OCI-LY3 (cell line): ENCODE data around the gene CHRNB1.

Source experiments
- CTCF ChIP-seq: fragments of 200-600, 300-600 bp; sonication (generic); IDR thresholded peaks from 2 replicates; pipeline ENCODE4 v1.5.1; 2014; ENCODE audit warnings: antibody characterized with exemption, low read length, low read depth
- EZH2phosphoT487 ChIP-seq: fragments of 200-600 bp; shearing (Covaris generic); IDR thresholded peaks from 2 replicates; pipeline ENCODE4 v1.6.1; 2018; ENCODE audit warnings: antibody characterized with exemption, mixed run types, low read depth

DNA sequence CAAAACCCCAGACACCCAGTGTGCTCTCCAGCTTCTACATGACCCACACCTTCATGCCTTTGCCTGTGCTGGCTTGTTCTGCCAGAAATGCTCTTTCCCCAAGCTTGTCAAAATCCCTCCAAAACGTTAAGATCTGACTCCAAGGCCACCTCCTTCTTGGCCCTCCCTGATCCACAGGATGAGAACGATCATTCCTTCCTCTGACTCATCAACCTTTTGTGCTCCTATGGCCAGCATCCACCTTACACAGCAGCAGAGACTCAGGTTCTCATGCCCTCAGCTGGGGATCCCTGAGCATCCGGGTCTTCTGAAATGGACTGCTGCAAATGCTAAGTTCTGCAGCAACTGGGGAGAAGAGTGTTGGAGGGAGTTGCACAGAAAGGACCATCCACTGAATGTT is 31.6 kb downstream of the CHRNB1 start:
- TF ChIP-seq CTCF (no peak), EZH2phosphoT487 (no peak)
